ENCODE measurements around the gene SUN1. TPM values are rescaled to one million over a fixed set of nuclear protein-coding genes. Genes with fewer than 3 reads are reported as not detected.

Gene SUN1
- total and polyA plus RNA-seq, 9 of the 15 experiments (the other 6 are each of a cell fraction or from before 2014, with no cell fraction given), result 36.8 to 132 (median 62.3) TPM

DNA sequence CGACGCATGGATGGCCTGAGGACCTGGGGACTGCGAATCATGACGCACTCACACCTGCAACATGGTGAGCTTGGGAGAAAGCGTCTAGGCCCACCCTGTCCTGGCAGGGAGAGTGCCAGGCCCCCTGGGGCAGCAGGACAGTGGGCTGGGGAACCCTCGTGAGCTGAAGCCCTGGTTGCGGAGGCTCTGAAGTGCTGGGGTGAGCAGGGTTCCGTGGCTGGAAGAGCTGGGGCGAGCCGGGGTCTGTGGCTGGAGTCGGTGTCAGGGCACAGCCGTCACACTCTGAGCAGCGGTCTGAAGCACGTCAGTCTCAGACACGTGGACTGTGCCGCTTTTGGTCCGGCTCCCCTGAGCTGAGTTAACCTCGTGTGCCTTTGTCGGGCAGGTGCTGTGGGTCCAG is 4.7 kb downstream of the SUN1 start:
- no TSS peak for BruUV-seq (replicated peaks)
- ATAC-seq (no peak), FAIRE-seq (no peak), DNase-seq (ENCODE audit: extremely low read depth in 1 of 4, low spot score in 3 of 4) (no peak)
- WGBS (ENCODE audit: insufficient coverage, low coverage, missing lambda C conversion rate), result 99% methylated on average over 13 of the region's 19 CpGs
- peaks cover 62% of the 10 kb centered on the region; the same call in 2 of the 3 replicates for H3K36me3 ChIP-seq (ENCODE audit: control insufficient read depth, insufficient read depth, low read length)
- ChIA-PET POLR2A (interaction anchor here (1.0 to 1.4 kb wide), 2 partner anchors 20 to 27 kb away, joined by 3 read pairs; no protein-coding TSS in a partner anchor), CTCF (ENCODE audit: low intra/inter-chr PET ratio) (no interaction called here)
- in situ Hi-C loops (cut with MboI) (no loop called here), intact Hi-C loops (cut with micrococcal nuclease) (no loop called here)
- peak overlapping the region in 1 of 2 experiments; percentile 49; a peak in 2 of 4 replicates for H3K9ac ChIP-seq (ENCODE audit: insufficient read depth in 1 of 2, low read depth in 2 of 2, low read length in 2 of 2)
- H3K27ac ChIP-seq (ENCODE audit: extremely low read depth, low read depth, low read length), result no peak overlapping the region
- peaks cover 61% of the 10 kb centered on the region for H3K79me2 ChIP-seq (ENCODE audit: control insufficient read depth, insufficient read depth, low read length)
- peaks cover 20% of the 10 kb centered on the region for H3K9me1 ChIP-seq (ENCODE audit: control insufficient read depth, insufficient read depth, low read length)
- H3K4me1 ChIP-seq (replicated peaks in 1 of 2; ENCODE audit: control insufficient read depth in 2 of 2, insufficient read depth in 2 of 2, low read length in 2 of 2), result peaks cover 11 to 28% of the 10 kb centered on the region in 2 experiments
- H3K9me3 ChIP-seq (replicated peaks; ENCODE audit: control insufficient read depth, insufficient read depth, low read depth, low read length), result no peaks in the 10 kb centered on the region
- no peak overlapping the region for H3K4me3 ChIP-seq
- H3K4me2 ChIP-seq (ENCODE audit: insufficient read depth, low read length), result no peak overlapping the region
- peak; percentile 60 for TF ChIP-seq POLR2G (IDR thresholded peaks at IDR 0.05; ENCODE audit: low read depth, low read length)
- TF ChIP-seq STAG1 (CRISPR knock-in tag; IDR thresholded peaks at IDR 0.05; ENCODE audit: borderline replicate concordance), result 0 out of 2 replicates have a peak, but pooled peaks have one; percentile 8
- no peak for TF ChIP-seq FOXK1 (CRISPR knock-in tag; IDR thresholded peaks at IDR 0.05; ENCODE audit: borderline replicate concordance)
- H4K20me1 ChIP-seq (replicated peaks; ENCODE audit: control insufficient read depth, insufficient read depth, low read length), result peaks cover 23% of the 10 kb centered on the region; the same call in 1 of the 2 replicates
- H3K27me3 ChIP-seq (ENCODE audit: control insufficient read depth in 2 of 2, insufficient read depth in 2 of 2, low read length in 2 of 2), result no peaks in the 10 kb centered on the region
- no peak overlapping the region for H2AFZ ChIP-seq (ENCODE audit: low read depth, low read length)

DNA sequence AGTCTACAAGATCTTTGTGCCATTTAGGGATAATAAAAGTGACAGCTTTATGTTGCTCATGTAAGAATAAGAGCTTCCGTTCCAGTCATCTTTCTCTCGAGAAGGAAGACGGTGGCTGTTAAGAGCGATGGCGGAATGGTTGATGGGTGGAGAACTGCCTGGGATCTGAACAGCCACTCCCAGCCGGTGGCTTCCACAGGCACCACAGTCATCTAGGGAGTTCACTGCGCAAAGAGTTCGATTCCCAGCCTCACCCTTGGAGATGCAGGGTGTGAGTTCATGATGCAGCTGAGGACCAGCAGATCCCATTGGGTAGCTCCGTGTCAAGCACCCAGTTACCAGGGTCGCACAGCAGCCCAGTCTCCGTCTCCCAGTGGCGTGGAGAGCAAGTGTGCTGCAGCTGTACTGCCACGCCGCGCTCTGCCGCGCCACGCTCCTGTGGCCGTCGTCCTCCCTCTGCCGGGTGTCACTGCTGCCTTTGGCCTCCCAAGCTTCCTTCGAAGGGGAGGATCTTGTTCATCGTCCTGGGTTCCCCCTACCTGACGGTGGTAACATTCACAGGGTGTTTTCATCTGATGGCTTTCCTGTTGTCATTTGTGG is 7.8 kb downstream of the SUN1 start:
- DNase-seq (ENCODE audit: extremely low read depth in 1 of 4, low spot score in 3 of 4), result no peak
- ChIA-PET CTCF (ENCODE audit: low intra/inter-chr PET ratio) (no interaction called here), POLR2A (no interaction called here)
- H3K27ac ChIP-seq (ENCODE audit: extremely low read depth, low read depth, low read length), result no peak overlapping the region
- H3K4me1 ChIP-seq (replicated peaks in 1 of 2; ENCODE audit: control insufficient read depth in 2 of 2, insufficient read depth in 2 of 2, low read length in 2 of 2), result peaks cover 4 to 21% of the 10 kb centered on the region in 2 experiments; a peak in 2 of 5 replicates
- no peak overlapping the region for H2AFZ ChIP-seq (ENCODE audit: low read depth, low read length)
- intact Hi-C loops (cut with micrococcal nuclease), result no loop called here
- no peaks in the 10 kb centered on the region; the same call in 1 of the 2 replicates for H3K9me3 ChIP-seq (replicated peaks; ENCODE audit: control insufficient read depth, insufficient read depth, low read depth, low read length)
- H3K4me2 ChIP-seq (ENCODE audit: insufficient read depth, low read length), result no peak overlapping the region
- no peaks in the 10 kb centered on the region for H3K27me3 ChIP-seq (ENCODE audit: control insufficient read depth in 2 of 2, insufficient read depth in 2 of 2, low read length in 2 of 2)
- BruUV-seq (replicated peaks), result no TSS peak
- in situ Hi-C loops (cut with MboI), result no loop called here
- FAIRE-seq, result no peak
- TF ChIP-seq, protein P1, sequence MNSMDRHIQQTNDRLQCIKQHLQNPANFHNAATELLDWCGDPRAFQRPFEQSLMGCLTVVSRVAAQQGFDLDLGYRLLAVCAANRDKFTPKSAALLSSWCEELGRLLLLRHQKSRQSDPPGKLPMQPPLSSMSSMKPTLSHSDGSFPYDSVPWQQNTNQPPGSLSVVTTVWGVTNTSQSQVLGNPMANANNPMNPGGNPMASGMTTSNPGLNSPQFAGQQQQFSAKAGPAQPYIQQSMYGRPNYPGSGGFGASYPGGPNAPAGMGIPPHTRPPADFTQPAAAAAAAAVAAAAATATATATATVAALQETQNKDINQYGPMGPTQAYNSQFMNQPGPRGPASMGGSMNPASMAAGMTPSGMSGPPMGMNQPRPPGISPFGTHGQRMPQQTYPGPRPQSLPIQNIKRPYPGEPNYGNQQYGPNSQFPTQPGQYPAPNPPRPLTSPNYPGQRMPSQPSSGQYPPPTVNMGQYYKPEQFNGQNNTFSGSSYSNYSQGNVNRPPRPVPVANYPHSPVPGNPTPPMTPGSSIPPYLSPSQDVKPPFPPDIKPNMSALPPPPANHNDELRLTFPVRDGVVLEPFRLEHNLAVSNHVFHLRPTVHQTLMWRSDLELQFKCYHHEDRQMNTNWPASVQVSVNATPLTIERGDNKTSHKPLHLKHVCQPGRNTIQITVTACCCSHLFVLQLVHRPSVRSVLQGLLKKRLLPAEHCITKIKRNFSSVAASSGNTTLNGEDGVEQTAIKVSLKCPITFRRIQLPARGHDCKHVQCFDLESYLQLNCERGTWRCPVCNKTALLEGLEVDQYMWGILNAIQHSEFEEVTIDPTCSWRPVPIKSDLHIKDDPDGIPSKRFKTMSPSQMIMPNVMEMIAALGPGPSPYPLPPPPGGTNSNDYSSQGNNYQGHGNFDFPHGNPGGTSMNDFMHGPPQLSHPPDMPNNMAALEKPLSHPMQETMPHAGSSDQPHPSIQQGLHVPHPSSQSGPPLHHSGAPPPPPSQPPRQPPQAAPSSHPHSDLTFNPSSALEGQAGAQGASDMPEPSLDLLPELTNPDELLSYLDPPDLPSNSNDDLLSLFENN (IDR thresholded peaks at IDR 0.05; ENCODE audit: low read depth in 2 of 2, low read length in 2 of 2), result no peak
- TF ChIP-seq GABPB1 (CRISPR knock-in tag; IDR thresholded peaks at IDR 0.05), result no peak
- TF ChIP-seq ZNF41 (CRISPR knock-in tag; conservative IDR thresholded peaks at IDR 0.05), result no peak
- no peak for TF ChIP-seq MEIS2 (IDR thresholded peaks at IDR 0.05; ENCODE audit: partially characterized antibody)
- TF ChIP-seq, protein P2, sequence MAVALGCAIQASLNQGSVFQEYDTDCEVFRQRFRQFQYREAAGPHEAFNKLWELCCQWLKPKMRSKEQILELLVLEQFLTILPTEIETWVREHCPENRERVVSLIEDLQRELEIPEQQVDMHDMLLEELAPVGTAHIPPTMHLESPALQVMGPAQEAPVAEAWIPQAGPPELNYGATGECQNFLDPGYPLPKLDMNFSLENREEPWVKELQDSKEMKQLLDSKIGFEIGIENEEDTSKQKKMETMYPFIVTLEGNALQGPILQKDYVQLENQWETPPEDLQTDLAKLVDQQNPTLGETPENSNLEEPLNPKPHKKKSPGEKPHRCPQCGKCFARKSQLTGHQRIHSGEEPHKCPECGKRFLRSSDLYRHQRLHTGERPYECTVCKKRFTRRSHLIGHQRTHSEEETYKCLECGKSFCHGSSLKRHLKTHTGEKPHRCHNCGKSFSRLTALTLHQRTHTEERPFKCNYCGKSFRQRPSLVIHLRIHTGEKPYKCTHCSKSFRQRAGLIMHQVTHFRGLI (CRISPR knock-in tag; IDR thresholded peaks at IDR 0.05), result no peak
- TF ChIP-seq SUPT5H (IDR thresholded peaks at IDR 0.05), result 0 out of 2 replicates have a peak, but pooled peaks have one; percentile 17
- ATAC-seq, result no peak
- H3K4me3 ChIP-seq, result no peak overlapping the region
- 90% methylated on average over 24 of the region's 24 CpGs for WGBS (ENCODE audit: insufficient coverage, low coverage, missing lambda C conversion rate)
- no peak overlapping the region for H3K9ac ChIP-seq (ENCODE audit: insufficient read depth in 1 of 2, low read depth in 2 of 2, low read length in 2 of 2)
- H3K9me1 ChIP-seq (ENCODE audit: control insufficient read depth, insufficient read depth, low read length), result peaks cover 15% of the 10 kb centered on the region
- H3K79me2 ChIP-seq (ENCODE audit: control insufficient read depth, insufficient read depth, low read length), result peaks cover 39% of the 10 kb centered on the region
- peaks cover 20% of the 10 kb centered on the region; the same call in 1 of the 2 replicates for H4K20me1 ChIP-seq (replicated peaks; ENCODE audit: control insufficient read depth, insufficient read depth, low read length)
- peaks cover 81% of the 10 kb centered on the region; the same call in 2 of the 3 replicates for H3K36me3 ChIP-seq (ENCODE audit: control insufficient read depth, insufficient read depth, low read length)
